PFSK-1 (cell line): ENCODE measurements around the gene PRSS50.

Experiments
- FOXP2 ChIP-seq: optimal IDR thresholded peaks from 2 replicates; pipeline ENCODE3; 2011; ENCODE audit warnings: borderline replicate concordance, control low read depth, inconsistent platforms; ENCODE audit not compliant: insufficient read depth; ENCODE audit errors: extremely low read length, extremely low read depth
- POLR2AphosphoS5 ChIP-seq: IDR thresholded peaks from 2 replicates; pipeline ENCODE4 v1.6.1; 2012; ENCODE audit warnings: low read depth, mild to moderate bottlenecking, control low read depth, low read length, moderate library complexity
- SIN3A ChIP-seq: IDR thresholded peaks from 2 replicates; pipeline ENCODE4 v1.6.1; 2012; ENCODE audit warnings: mild to moderate bottlenecking, low read length, moderate library complexity, borderline replicate concordance; ENCODE audit not compliant: insufficient read depth
- TAF1 ChIP-seq: IDR thresholded peaks from 2 replicates; pipeline ENCODE4 v1.6.1; 2012; ENCODE audit warnings: low read length, control low read depth, borderline replicate concordance; ENCODE audit not compliant: insufficient read depth
- TF ChIP-seq, protein P1 (sequence below), 2 experiments: IDR thresholded peaks; 2 replicates each; pipeline versions ENCODE4 v1.6.1 to v1.8.0; 2011 to 2012; ENCODE audit warnings: low read depth in 2 of 2, low read length in 2 of 2, control low read depth in 1 of 2, inconsistent platforms in 1 of 2, mild to moderate bottlenecking in 1 of 2, moderate library complexity in 1 of 2; ENCODE audit not compliant: insufficient read depth in 1 of 2

Gene PRSS50

DNA sequence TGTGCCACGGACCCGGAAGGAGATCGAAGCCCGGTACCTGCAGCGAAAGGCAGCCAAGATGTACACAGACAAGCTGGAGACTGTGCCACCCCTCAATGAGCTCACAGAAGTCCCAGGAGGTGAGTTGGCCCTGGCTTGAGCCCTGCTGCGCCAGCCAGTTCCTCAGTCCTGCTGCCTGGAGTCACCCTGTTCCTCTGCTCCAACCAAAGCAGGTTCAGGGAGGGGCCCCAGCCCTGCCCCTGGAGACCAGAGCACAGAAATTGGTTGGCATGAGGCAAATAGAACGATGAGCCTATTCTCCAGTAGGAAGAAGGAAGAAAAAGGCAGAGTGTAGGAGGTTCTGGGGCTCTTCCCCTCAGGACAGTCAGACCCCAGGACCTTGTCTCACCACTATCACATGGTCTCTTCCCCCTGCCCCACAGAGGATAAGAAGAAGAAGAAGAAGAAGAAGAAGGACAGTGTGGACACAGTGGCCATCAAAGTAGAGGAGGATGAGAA lies 8.5 kb downstream of the PRSS50 start:
- TF ChIP-seq FOXP2 = no peak
- TF ChIP-seq SIN3A = no peak
- no peak for TF ChIP-seq POLR2AphosphoS5
- TF ChIP-seq TAF1 = no peak
- TF ChIP-seq, protein P1, sequence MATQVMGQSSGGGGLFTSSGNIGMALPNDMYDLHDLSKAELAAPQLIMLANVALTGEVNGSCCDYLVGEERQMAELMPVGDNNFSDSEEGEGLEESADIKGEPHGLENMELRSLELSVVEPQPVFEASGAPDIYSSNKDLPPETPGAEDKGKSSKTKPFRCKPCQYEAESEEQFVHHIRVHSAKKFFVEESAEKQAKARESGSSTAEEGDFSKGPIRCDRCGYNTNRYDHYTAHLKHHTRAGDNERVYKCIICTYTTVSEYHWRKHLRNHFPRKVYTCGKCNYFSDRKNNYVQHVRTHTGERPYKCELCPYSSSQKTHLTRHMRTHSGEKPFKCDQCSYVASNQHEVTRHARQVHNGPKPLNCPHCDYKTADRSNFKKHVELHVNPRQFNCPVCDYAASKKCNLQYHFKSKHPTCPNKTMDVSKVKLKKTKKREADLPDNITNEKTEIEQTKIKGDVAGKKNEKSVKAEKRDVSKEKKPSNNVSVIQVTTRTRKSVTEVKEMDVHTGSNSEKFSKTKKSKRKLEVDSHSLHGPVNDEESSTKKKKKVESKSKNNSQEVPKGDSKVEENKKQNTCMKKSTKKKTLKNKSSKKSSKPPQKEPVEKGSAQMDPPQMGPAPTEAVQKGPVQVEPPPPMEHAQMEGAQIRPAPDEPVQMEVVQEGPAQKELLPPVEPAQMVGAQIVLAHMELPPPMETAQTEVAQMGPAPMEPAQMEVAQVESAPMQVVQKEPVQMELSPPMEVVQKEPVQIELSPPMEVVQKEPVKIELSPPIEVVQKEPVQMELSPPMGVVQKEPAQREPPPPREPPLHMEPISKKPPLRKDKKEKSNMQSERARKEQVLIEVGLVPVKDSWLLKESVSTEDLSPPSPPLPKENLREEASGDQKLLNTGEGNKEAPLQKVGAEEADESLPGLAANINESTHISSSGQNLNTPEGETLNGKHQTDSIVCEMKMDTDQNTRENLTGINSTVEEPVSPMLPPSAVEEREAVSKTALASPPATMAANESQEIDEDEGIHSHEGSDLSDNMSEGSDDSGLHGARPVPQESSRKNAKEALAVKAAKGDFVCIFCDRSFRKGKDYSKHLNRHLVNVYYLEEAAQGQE (IDR thresholded peaks at IDR 0.05; ENCODE audit: insufficient read depth in 1 of 2, low read depth in 2 of 2, low read length in 2 of 2) = no peak

DNA sequence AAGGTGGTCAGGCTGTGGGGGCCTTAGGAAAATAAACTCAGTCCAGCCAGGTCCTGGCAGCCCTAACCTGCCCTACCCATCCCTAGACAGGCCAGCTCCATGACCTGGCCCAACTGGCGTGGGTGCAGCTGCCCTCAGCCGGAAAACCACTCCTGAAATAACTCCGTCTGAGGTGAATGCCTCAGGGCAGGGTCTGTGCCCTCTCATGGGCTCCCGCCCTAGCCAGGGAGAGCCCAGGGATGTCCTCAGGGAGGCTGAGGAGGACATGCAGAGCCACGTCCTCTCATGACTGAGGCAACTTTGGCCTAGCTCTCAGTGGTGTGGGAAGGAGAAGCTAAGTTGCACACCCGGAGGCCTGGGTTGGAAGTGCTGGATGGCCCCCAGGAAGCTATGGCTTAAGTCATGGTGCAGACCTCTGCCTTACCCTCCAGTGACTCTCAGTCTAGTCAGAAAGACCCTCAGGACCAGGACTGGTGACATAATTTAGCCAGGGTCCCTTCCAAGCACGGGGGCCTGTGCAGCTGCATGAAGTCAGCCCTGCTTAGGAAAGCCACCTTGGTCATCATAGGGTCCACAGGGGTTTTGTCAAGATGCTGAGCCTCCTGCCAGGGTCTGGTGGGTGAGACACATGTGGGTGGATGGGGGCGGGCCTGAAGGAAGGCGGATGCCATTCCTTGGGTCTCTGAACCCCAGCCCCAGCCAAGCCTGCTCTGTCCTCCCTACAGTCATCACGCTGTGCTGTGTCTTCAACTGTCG lies 9.1 kb downstream of the PRSS50 start:
- TF ChIP-seq POLR2AphosphoS5 (no peak), TAF1 (no peak), SIN3A (no peak), FOXP2 (no peak)
- TF ChIP-seq, protein P1 (IDR thresholded peaks at IDR 0.05; ENCODE audit: insufficient read depth in 1 of 2, low read depth in 2 of 2, low read length in 2 of 2) = no peak

DNA sequence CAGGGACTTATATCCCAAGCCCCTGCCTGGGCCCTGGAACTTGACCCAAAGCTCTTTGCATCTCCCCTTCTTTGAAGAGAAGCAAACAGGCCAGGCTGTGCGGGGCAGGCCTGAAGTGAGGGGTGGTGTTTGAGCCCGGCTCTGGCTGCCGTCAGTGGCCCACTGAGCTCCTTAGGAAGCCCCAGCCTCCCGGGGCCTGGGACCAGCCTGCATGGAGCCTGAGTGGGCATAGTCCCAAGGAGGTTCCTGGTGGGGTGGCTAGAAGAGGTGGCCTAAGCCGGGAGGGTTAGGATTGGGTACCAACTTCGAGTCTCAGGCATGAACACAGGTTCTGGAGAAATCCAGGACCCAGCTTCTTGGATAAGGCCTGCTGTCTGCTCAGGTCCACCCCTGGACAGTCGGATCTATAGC lies 10.1 kb downstream of the PRSS50 start:
- TF ChIP-seq SIN3A (no peak), POLR2AphosphoS5 (no peak), TAF1 (no peak), FOXP2 (no peak)
- TF ChIP-seq, protein P1 (IDR thresholded peaks at IDR 0.05; ENCODE audit: insufficient read depth in 1 of 2, low read depth in 2 of 2, low read length in 2 of 2) = no peak

DNA sequence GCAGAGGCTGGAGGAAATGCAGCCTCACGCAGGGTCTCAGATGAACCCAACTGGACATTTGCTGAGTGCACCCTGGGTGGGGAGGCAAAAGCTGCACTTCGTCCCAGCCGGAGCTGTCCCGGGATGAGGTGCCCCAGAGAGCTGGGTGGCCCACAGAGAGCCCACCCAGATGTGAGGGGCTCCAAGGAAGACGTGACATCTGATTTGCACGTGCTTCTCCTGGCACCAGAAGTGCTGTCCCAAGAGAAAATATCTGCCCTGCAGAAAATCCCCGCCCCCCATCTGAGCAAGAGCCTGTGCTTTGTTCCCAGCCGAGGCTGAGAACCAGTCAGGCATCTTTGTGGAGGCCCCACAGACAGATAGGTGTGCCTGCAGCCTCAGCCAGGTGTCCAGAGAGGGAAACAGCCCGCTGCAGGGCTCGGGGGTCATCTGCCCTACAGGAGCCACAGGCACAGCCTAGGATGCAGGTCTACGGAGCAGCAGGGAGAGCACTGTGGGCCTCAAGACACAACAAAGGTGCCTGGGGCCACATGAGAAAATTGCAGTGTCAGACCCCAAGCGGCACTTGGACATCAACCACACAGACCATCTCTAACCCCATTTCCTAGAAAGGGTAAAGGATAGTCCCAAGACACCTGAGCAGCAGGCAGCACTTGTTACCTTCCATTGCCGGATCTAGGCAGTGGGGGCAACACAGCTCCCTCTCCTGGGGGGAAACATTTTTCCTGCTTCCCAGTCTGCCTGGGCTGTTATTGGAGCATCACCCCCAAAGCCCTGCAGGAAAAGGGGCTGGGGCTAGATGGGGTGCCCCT lies 10.7 kb downstream of the PRSS50 start:
- TF ChIP-seq, protein P1 (IDR thresholded peaks at IDR 0.05; ENCODE audit: insufficient read depth in 1 of 2, low read depth in 2 of 2, low read length in 2 of 2) = no peak
- TF ChIP-seq FOXP2 (no peak), SIN3A (no peak), TAF1 (no peak), POLR2AphosphoS5 (no peak)
